DOHH2 (cell line): ENCODE measurements around the gene ST6GAL1.

Experiments used
- H3F3A ChIP-seq: fragments of 200-600 bp; sonication (generic), shearing (Covaris generic); 2 replicates; pipeline ENCODE4 v1.6.0; 2016; ENCODE audit warnings: antibody characterized with exemption, mild to moderate bottlenecking; ENCODE audit not compliant: control insufficient read depth, insufficient read depth
- H3K27ac ChIP-seq: fragments of 200-600 bp; sonication (generic); 2 replicates; pipeline ENCODE4 v1.5.1; 2014; ENCODE audit warnings: low read depth, mild to moderate bottlenecking, low read length, moderate library complexity
- H3K27me3 ChIP-seq: fragments of 200-600 bp; sonication (generic); 2 replicates; pipeline ENCODE4 v1.6.1; 2014; ENCODE audit warnings: mild to moderate bottlenecking, low read length, mixed read lengths; ENCODE audit not compliant: control insufficient read depth
- H3K36me3 ChIP-seq: fragments of 200-600 bp; sonication (generic); 2 replicates; pipeline ENCODE4 v1.6.1; 2014; ENCODE audit warnings: mild to moderate bottlenecking, low read length, moderate library complexity, mixed read lengths; ENCODE audit not compliant: control insufficient read depth
- H3K4me1 ChIP-seq: fragments of 200-600 bp; sonication (generic); 2 replicates; pipeline ENCODE4 v1.6.1; 2014; ENCODE audit warnings: mild to moderate bottlenecking, low read length, mixed read lengths; ENCODE audit not compliant: control insufficient read depth
- H3K4me2 ChIP-seq: fragments of 200-600 bp; sonication (generic); 2 replicates; pipeline ENCODE4 v1.6.0; 2014; ENCODE audit warnings: mild to moderate bottlenecking, low read length, moderate library complexity
- H3K4me3 ChIP-seq: fragments of 200-600 bp; sonication (generic); 2 replicates; pipeline ENCODE4 v1.5.1; 2014; ENCODE audit warnings: mild to moderate bottlenecking, low read length, mixed read lengths
- H3K79me2 ChIP-seq: fragments of 200-600 bp; sonication (generic); 2 replicates; pipeline ENCODE4 v1.6.1; 2014; ENCODE audit warnings: mild to moderate bottlenecking, low read length, mixed read lengths; ENCODE audit not compliant: control insufficient read depth
- H3K9me2 ChIP-seq: fragments of 200-600 bp; sonication (generic); replicated peaks from 2 replicates; pipeline ENCODE4 v1.6.1; 2014; ENCODE audit warnings: mild to moderate bottlenecking, low read length, mixed read lengths; ENCODE audit not compliant: control insufficient read depth
- H3K9me3 ChIP-seq: fragments of 200-600 bp; sonication (generic); 2 replicates; pipeline ENCODE4 v1.6.1; 2014; ENCODE audit warnings: antibody characterized with exemption, low read length, mixed read lengths; ENCODE audit not compliant: control insufficient read depth, insufficient read depth
- H4K20me1 ChIP-seq: fragments of 200-600 bp; sonication (generic); 2 replicates; pipeline ENCODE4 v1.6.0; 2014; ENCODE audit warnings: low read depth, mild to moderate bottlenecking, antibody characterized with exemption, low read length, moderate library complexity; ENCODE audit not compliant: control insufficient read depth, insufficient read depth
- CTCF ChIP-seq: fragments of 200-600 bp; sonication (generic); IDR thresholded peaks from one replicate; pipeline ENCODE4 v1.5.1; 2014; ENCODE audit warnings: antibody characterized with exemption, mild to moderate bottlenecking, low read depth, low read length; ENCODE audit not compliant: poor library complexity, severe bottlenecking
- EZH2phosphoT487 ChIP-seq: fragments of 200-600 bp; sonication (generic); IDR thresholded peaks from 2 replicates; pipeline ENCODE4 v1.6.1; 2017; ENCODE audit warnings: borderline replicate concordance, mild to moderate bottlenecking, antibody characterized with exemption, low read length, moderate library complexity, mixed read lengths

Gene ST6GAL1

GRCh38 chr3:186915806-186916796, 14.2 kb upstream of the ST6GAL1 start:
- Histone ChIP-seq H3K9me3 (no peaks in the 10 kb centered on the region), H3F3A (no peaks in the 10 kb centered on the region; the same call in 1 of the 2 replicates), H3K36me3 (no peaks in the 10 kb centered on the region), H3K4me3 (no peak overlapping the region), H3K9me2 (no peaks in the 10 kb centered on the region), H3K4me2 (no peak overlapping the region), H3K79me2 (no peaks in the 10 kb centered on the region), H4K20me1 (no peaks in the 10 kb centered on the region), H3K27me3 (no peaks in the 10 kb centered on the region), H3K4me1 (no peaks in the 10 kb centered on the region), H3K27ac (no peak overlapping the region)
- TF ChIP-seq EZH2phosphoT487 = no peak
- no peak for TF ChIP-seq CTCF

GRCh38 chr3:186917512-186918312, 12.6 kb upstream of the ST6GAL1 start:
- Histone ChIP-seq H3K4me3 (no peak overlapping the region), H3K36me3 (no peaks in the 10 kb centered on the region), H3K27ac (no peak overlapping the region), H3K9me3 (no peaks in the 10 kb centered on the region), H3K79me2 (no peaks in the 10 kb centered on the region), H3K27me3 (no peaks in the 10 kb centered on the region), H3F3A (no peaks in the 10 kb centered on the region; the same call in 1 of the 2 replicates), H3K4me2 (no peak overlapping the region), H3K4me1 (no peaks in the 10 kb centered on the region), H4K20me1 (no peaks in the 10 kb centered on the region), H3K9me2 (no peaks in the 10 kb centered on the region)
- TF ChIP-seq CTCF (no peak), EZH2phosphoT487 (no peak)

- no peaks in the 10 kb centered on the region for H4K20me1 ChIP-seq
- TF ChIP-seq EZH2phosphoT487 = no peak
- TF ChIP-seq CTCF = no peak
- H3K4me2 ChIP-seq = no peak overlapping the region
- H3K4me3 ChIP-seq = no peak overlapping the region
- H3K9me2 ChIP-seq = no peaks in the 10 kb centered on the region
- no peaks in the 10 kb centered on the region for H3K79me2 ChIP-seq
- H3K36me3 ChIP-seq = no peaks in the 10 kb centered on the region
- H3F3A ChIP-seq = no peaks in the 10 kb centered on the region
- H3K27me3 ChIP-seq = no peaks in the 10 kb centered on the region
- no peak overlapping the region for H3K27ac ChIP-seq
- peaks cover 9% of the 10 kb centered on the region for H3K4me1 ChIP-seq
- no peaks in the 10 kb centered on the region for H3K9me3 ChIP-seq
Observed at GRCh38 chr3:186920301-186920700, 10.0 kb upstream of the ST6GAL1 start.
